Common myeloid progenitor, CD34-positive (primary cell): ENCODE data around the gene CELA2A.
"Not testable (repeated sequence)": the region's sequence is repeated elsewhere in the genome, so short reads cannot be mapped to it uniquely, and the experiment has no call there.

Experiments used
- CTCF ChIA-PET: fragments of 350-600 bp; sonication (Branson Sonifier 250); formaldehyde crosslinking; loops from one replicate; lab custom pipeline; 2021; ENCODE audit warnings: antibody characterized with exemption; lab: Charles Lee
- POLR2A ChIA-PET: fragments of 350-600 bp; sonication (Branson Sonifier 250); formaldehyde crosslinking; loops from one replicate; lab custom pipeline; 2021; ENCODE audit warnings: antibody characterized with exemption; lab: Charles Lee
- DNase-seq, 3 donors: peaks; one replicate each; pipeline versions ENCODE4 v3.0.0 to v3.0.0-alpha.2; 2013
- H3K27ac ChIP-seq, 2 experiments: 1 replicate in 1 of 2; 2 replicates in 1 of 2; pipeline ENCODE4 v1.7.0; 2013; ENCODE audit warnings: inconsistent platforms in 2 of 2, low read length in 2 of 2, mild to moderate bottlenecking in 2 of 2, low read depth in 1 of 2, moderate library complexity in 1 of 2; ENCODE audit not compliant: severe bottlenecking in 2 of 2, insufficient read depth in 1 of 2, poor library complexity in 1 of 2
- H3K27me3 ChIP-seq, 5 experiments: replicated peaks in 2 of 5; 1 replicate in 3 of 5; 2 replicates in 2 of 5; pipeline versions ENCODE4 v1.6.1 to v1.7.0; 2013; ENCODE audit warnings: low read length in 4 of 5, mild to moderate bottlenecking in 2 of 5, moderate library complexity in 2 of 5, inconsistent platforms in 1 of 5; ENCODE audit not compliant: insufficient read depth in 5 of 5, control insufficient read depth in 4 of 5
- H3K36me3 ChIP-seq, 4 experiments: 1 replicate in 2 of 4; 2 replicates in 2 of 4; pipeline versions ENCODE4 v1.6.1 to v1.7.0; 2013; ENCODE audit warnings: low read length in 3 of 4, control low read depth in 1 of 4, mild to moderate bottlenecking in 1 of 4; ENCODE audit not compliant: control insufficient read depth in 4 of 4, insufficient read depth in 4 of 4
- H3K4me1 ChIP-seq, 4 experiments: 1 replicate in 3 of 4; 2 replicates in 1 of 4; pipeline versions ENCODE4 v1.6.1 to v1.7.1; 2013; ENCODE audit warnings: low read length in 3 of 4, mild to moderate bottlenecking in 3 of 4, control low read depth in 1 of 4, inconsistent platforms in 1 of 4, moderate library complexity in 1 of 4; ENCODE audit not compliant: control insufficient read depth in 4 of 4, insufficient read depth in 4 of 4; ENCODE audit errors: control extremely low read depth in 1 of 4
- H3K4me3 ChIP-seq, 7 experiments: 1 replicate in 4 of 7; 2 replicates in 3 of 7; pipeline versions ENCODE4 v1.5.1 to v1.7.0; 2013; ENCODE audit warnings: mild to moderate bottlenecking in 7 of 7, low read length in 6 of 7, moderate library complexity in 6 of 7, inconsistent platforms in 2 of 7, low read depth in 2 of 7, control low read depth in 1 of 7; ENCODE audit not compliant: insufficient read depth in 4 of 7, control insufficient read depth in 1 of 7; ENCODE audit errors: extremely low read depth in 1 of 7
- H3K9me3 ChIP-seq, 5 experiments: 1 replicate in 4 of 5; 2 replicates in 1 of 5; pipeline versions ENCODE4 v1.6.1 to v1.7.1; 2013; ENCODE audit warnings: low read length in 4 of 5, mild to moderate bottlenecking in 2 of 5, inconsistent platforms in 1 of 5, low read depth in 1 of 5, moderate library complexity in 1 of 5; ENCODE audit not compliant: control insufficient read depth in 4 of 5, insufficient read depth in 2 of 5; ENCODE audit errors: control extremely low read depth in 1 of 5
- WGBS: methylation state at CpG from one replicate; pipeline ENCODE4 v1.1.5; 2013; ENCODE audit not compliant: insufficient coverage; 5-methylcytosine and 5-hydroxymethylcytosine counted together

The CELA2A gene

DNA sequence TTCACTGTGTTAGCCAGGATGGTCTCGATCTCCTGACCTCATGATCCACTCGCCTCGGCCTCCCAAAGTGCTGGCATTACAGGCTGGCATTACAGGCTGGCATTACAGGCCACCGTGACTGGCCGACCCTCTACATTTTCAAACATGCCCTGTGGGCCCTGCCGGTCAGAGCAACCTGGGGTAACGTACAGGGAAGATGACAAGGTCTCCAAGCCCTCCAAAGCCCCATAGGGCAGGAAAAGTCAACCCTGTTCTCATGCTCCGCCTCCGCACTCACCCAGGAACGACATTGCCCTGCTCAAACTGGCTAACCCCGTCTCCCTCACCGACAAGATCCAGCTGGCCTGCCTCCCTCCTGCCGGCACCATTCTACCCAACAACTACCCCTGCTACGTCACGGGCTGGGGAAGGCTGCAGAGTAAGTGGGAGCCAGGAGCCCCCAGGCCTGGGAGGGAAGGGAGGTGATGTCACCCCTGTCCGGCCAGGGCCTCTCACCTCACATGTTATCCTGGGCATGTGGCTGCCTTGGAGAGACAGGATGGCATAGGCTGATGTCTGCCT is 26.5 kb downstream of the CELA2A start:
- H3K27me3 ChIP-seq, H3K27ac ChIP-seq, H3K36me3 ChIP-seq, H3K4me1 ChIP-seq, DNase-seq, H3K9me3 ChIP-seq, POLR2A ChIA-PET, H3K4me3 ChIP-seq, CTCF ChIA-PET: not testable (repeated sequence)
- 97% methylated on average over 4 of the region's 16 CpGs for WGBS

DNA sequence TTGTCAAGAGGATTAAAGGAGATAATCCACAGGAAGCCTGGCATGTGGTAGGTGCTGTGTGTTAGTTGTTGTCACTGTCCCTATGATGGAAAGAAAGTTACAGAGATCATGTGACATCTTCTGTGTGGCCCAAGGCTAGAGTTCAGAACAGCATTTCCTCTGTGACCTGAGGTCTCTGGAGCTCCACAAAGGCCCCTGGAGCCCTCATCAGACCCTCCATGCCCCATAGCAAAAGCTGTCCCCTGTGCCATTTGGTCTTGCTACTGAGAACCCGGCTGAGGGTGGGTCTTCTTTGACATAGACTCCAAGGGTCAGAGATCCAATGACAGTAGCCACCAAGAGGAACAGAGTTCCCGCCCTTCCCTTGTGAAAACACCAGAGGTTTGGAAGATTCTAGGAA is 27.4 kb downstream of the CELA2A start:
- Histone ChIP-seq H3K4me1 (no peaks in the 10 kb centered on the region), H3K27me3 (no peaks in the 10 kb centered on the region), H3K9me3 (no peaks in the 10 kb centered on the region), H3K27ac (no peak overlapping the region), H3K4me3 (no peak overlapping the region), H3K36me3 (no peaks in the 10 kb centered on the region)
- no peak for DNase-seq
- 100% methylated on average over 1 of the region's 2 CpGs for WGBS
- ChIA-PET POLR2A (no interaction called here), CTCF (no interaction called here)

DNA sequence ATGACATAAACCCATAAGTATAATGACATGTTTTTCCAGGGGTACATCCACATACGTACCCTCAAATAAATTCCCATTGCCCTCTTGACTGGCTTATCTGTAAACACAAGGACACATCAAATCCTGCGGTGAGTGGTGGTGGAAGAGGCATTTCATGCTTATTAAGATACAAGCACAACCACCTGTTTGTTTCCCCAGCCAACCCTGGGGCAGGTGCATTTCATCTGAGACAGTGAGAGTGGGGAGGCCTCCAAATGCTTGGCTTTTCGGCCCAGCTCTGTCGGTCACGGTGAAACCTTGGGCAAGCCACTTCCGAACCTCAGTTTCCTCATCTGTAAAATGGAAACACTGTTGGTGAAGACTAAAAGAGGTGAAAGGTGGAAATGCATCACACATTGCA is 27.9 kb downstream of the CELA2A start:
- H3K27me3 ChIP-seq, POLR2A ChIA-PET, H3K9me3 ChIP-seq, DNase-seq, H3K4me3 ChIP-seq, CTCF ChIA-PET, H3K27ac ChIP-seq, H3K36me3 ChIP-seq, H3K4me1 ChIP-seq: not testable (repeated sequence)
- WGBS = no CpG with 5 or more reads among the region's 6 CpGs

DNA sequence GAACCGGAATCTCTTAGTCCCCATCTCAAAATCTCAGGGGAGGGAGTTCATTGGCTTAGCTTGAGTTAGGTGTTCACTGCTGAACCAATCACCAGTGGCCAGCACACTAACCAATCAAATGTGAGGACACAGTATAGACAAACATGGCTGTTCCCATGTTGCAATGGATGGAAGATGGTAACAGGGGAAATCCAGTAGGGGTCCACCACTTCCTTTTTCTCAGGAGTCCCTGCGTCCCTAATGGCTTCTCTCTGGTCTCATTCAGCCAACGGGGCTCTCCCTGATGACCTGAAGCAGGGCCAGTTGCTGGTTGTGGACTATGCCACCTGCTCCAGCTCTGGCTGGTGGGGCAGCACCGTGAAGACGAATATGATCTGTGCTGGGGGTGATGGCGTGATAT is 29.1 kb downstream of the CELA2A start:
- no peak for DNase-seq
- no peaks in the 10 kb centered on the region for H3K27me3 ChIP-seq
- H3K9me3 ChIP-seq = no peaks in the 10 kb centered on the region
- POLR2A ChIA-PET = no interaction called here
- no peak overlapping the region for H3K4me3 ChIP-seq
- WGBS = 96% methylated on average over 4 of the region's 6 CpGs
- no peaks in the 10 kb centered on the region for H3K4me1 ChIP-seq
- no peak overlapping the region for H3K27ac ChIP-seq
- CTCF ChIA-PET = no interaction called here
- H3K36me3 ChIP-seq = peaks cover 0 to 5% (median 2%) of the 10 kb centered on the region in 4 experiments

DNA sequence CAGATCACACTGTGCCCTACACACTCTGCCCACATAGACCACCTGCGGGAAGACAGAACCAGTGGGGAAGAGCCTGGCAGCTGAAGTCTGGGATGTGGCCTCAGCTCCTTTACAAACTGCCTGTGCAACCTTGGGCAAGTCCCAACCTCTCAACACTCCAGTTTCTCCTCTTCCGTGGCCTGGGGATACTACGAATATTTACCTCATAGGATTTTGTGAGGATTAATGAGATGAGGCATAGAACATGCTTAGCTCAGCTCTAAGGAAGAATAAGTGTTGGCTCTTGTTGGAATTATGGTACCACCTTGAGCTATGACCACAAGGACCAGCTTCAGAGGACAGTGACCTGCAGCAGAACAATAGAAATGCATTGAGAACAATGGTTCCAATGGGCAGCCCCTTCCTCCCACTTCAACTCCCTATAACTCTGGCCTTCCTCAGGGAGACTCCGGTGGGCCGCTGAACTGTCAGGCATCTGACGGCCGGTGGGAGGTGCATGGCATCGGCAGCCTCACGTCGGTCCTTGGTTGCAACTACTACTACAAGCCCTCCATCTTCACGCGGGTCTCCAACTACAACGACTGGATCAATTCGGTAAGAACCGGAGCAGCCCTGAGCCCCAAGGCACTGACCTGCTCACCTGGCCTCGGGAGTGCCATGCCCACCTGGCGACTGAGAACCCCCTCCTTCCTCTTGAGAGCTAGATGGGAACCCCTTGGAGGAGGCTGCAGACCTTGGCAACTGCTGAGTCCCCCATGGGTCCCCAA is 30.5 kb downstream of the CELA2A start:
- 100% methylated on average over 4 of the region's 17 CpGs for WGBS
- H3K36me3 ChIP-seq, DNase-seq, CTCF ChIA-PET, H3K4me1 ChIP-seq, H3K4me3 ChIP-seq, H3K27ac ChIP-seq, H3K9me3 ChIP-seq, H3K27me3 ChIP-seq, POLR2A ChIA-PET: not testable (repeated sequence)

DNA sequence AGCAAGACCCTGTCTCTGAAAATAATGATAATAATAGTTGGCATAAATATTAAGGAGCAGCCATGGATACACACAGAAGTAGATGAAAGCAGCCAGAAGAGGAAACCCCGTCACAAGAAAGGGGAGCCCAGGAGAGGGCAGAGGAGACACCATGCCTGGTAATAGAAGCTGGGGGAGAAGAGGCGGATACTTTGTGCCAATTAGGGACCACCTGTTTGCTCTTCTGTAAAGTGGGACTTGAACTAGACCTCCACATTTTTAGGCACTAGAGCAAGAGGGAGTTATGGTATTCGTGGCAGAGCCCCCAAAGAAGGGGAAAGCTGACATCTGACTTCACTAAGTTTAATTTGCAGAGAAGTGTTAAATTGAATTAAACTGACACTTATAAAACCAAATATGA is 31.8 kb downstream of the CELA2A start:
- DNase-seq = no peak
- H3K36me3 ChIP-seq = peaks cover 3 to 13% (median 8%) of the 10 kb centered on the region in 4 experiments
- no peaks in the 10 kb centered on the region for H3K27me3 ChIP-seq
- ChIA-PET CTCF (no interaction called here), POLR2A (no interaction called here)
- H3K9me3 ChIP-seq = no peaks in the 10 kb centered on the region
- H3K27ac ChIP-seq = no peak overlapping the region
- H3K4me1 ChIP-seq = no peaks in the 10 kb centered on the region
- 100% methylated on average over 2 of the region's 3 CpGs for WGBS
- H3K4me3 ChIP-seq = no peak overlapping the region

DNA sequence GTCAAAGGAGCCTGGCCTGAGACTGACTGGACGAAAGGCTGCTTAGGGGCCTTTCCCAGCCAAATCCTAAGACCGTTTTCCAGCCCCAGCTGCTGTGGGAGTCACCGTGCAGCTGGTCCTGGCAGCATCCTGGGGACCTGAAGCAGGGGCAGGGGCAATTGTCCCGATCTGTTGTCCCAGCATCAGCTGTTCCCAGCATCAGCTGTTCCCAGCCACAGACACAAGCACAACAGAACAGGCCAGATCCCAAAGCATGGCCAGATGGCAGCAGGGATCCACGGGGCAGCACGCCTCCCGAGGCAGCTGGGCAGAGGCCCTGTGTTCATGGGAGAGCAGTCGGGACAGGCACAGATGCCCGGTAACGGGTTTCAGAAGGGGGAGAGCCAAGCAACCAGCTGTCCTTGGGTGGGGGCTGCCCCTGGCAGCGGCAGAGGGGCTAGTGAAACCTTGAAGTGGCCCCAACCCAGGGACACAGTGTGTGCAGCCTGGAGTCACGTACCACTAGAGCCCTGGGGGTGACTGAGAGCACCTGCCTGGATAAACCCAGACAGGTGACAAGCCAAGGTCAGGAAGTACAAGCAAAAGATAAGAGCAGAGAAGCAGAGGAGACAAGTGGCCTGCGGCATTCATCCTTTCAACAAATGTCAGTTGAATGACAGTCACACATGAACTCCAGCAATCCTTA is 32.7 kb downstream of the CELA2A start:
- Histone ChIP-seq H3K27me3 (no peaks in the 10 kb centered on the region), H3K36me3 (peaks cover 3 to 19% (median 8%) of the 10 kb centered on the region in 4 experiments), H3K9me3 (no peaks in the 10 kb centered on the region), H3K4me1 (no peaks in the 10 kb centered on the region), H3K27ac (no peak overlapping the region), H3K4me3 (no peak overlapping the region)
- ChIA-PET POLR2A (no interaction called here), CTCF (no interaction called here)
- DNase-seq = no peak
- 90% methylated on average over 12 of the region's 13 CpGs for WGBS
